ENCODE measurements around the gene MRPL28.
"Not testable (repeated sequence)": the region's sequence is repeated elsewhere in the genome, so short reads cannot be mapped to it uniquely, and the experiment has no call there.

Gene MRPL28

DNA sequence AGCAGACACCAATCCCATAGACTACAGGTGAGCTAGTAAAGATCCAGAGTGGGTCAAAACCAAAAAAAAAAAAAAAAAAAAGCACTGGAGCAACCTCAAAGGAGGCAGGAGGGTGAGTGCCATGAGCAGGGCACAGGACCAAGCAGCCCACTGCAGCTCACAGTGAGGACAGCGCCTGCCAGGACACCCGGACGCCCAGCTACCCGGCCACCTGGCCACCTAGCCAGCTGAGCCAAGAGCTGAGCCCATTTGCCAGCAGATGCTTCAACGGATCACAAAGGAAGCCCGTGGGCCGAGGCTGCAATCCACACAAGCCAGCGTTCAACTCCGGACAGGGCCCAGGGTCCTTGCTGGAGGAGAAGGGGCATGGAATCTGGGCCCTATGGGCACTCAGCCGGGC is 32.9 kb downstream of the MRPL28 start:
- no peak for DNase-seq (ENCODE audit: low read depth, low spot score)
- Histone ChIP-seq H3K9me3 (ENCODE audit: control insufficient read depth, insufficient read depth, low read length) (no peaks in the 10 kb centered on the region), H3K4me3 (ENCODE audit: low read length) (no peak overlapping the region), H3K4me1 (ENCODE audit: control insufficient read depth, insufficient read depth, low read length) (no peaks in the 10 kb centered on the region), H3K27me3 (ENCODE audit: control insufficient read depth, insufficient read depth, low read length) (no peaks in the 10 kb centered on the region), H3K36me3 (ENCODE audit: control insufficient read depth, insufficient read depth, low read length) (peaks cover 3% of the 10 kb centered on the region; the same call in 1 of the 2 replicates), H3K27ac (ENCODE audit: low read length) (no peak overlapping the region)
- WGBS (ENCODE audit: insufficient coverage, insufficient read length): no CpG with 5 or more reads among the region's 10 CpGs

DNA sequence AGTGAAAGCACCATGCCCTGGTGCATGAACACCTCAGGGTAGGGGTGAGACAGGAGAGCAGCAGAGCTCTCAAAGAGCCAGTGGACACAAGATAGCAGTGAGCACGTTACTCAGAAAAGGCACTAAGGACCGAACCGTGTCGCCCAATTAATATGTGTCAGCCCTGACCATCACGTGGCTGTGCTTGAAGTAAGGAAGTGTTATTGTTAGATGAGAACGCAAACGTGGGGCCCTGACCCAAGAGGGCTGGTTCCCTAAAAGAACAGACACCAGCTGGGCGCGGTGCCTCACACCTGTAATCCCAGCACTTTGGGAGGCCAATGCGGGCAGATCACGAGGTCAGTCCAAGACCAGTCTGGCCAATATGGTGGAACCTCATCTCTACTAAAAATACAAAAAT is 34.1 kb downstream of the MRPL28 start:
- H3K4me1 ChIP-seq (ENCODE audit: control insufficient read depth, insufficient read depth, low read length): no peaks in the 10 kb centered on the region
- no CpG with 5 or more reads among the region's 11 CpGs for WGBS (ENCODE audit: insufficient coverage, insufficient read length)
- H3K27ac ChIP-seq (ENCODE audit: low read length): no peak overlapping the region

DNA sequence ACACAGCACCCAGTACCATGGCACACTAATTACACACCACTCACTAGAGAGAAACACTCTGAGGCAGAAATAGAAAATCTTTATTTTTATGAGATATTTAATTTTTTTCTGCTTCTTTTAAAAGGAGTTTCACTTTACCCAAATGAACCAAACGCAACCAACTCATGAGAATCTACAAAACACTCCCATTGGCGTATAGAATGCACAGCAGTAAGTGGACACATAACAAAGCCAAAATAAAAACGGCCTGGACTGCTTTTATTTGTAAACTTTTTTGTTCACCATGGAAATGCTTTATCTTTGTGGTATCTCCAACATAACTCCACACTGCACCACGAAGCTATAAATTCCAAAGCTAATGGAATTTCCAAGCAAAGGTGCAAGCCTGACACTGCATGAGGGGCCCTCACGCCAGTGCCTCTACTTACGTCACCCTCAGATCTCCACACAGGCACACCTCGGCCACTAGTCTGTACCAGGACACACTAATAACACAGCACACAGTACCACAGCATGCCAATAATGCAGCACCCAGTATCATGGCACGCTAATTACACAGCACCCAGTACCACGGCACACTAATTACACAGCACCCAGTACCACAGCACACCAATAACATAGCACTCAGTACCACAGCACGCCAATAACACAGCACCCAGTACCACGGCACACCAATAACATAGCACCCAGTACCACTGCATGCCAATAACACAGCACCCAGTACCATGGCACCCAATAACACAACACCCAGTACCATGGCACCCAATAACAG is 35.3 kb downstream of the MRPL28 start:
- not testable (repeated sequence) for H3K4me1 ChIP-seq (ENCODE audit: control insufficient read depth, insufficient read depth, low read length); H3K9me3 ChIP-seq (ENCODE audit: control insufficient read depth, insufficient read depth, low read length); H3K27ac ChIP-seq (ENCODE audit: low read length); H3K4me3 ChIP-seq (ENCODE audit: low read length); H3K36me3 ChIP-seq (ENCODE audit: control insufficient read depth, insufficient read depth, low read length); DNase-seq (ENCODE audit: low read depth, low spot score); H3K27me3 ChIP-seq (ENCODE audit: control insufficient read depth, insufficient read depth, low read length)
- no CpG with 5 or more reads among the region's 11 CpGs for WGBS (ENCODE audit: insufficient coverage, insufficient read length)

More for the DNA sequence above, 34.1 kb downstream of the MRPL28 start:
- Histone ChIP-seq H3K9me3 (ENCODE audit: control insufficient read depth, insufficient read depth, low read length) (no peaks in the 10 kb centered on the region), H3K4me3 (ENCODE audit: low read length) (no peak overlapping the region), H3K36me3 (ENCODE audit: control insufficient read depth, insufficient read depth, low read length) (peaks cover 3% of the 10 kb centered on the region; the same call in 1 of the 2 replicates), H3K27me3 (ENCODE audit: control insufficient read depth, insufficient read depth, low read length) (no peaks in the 10 kb centered on the region)
- DNase-seq (ENCODE audit: low read depth, low spot score): no peak

DNA sequence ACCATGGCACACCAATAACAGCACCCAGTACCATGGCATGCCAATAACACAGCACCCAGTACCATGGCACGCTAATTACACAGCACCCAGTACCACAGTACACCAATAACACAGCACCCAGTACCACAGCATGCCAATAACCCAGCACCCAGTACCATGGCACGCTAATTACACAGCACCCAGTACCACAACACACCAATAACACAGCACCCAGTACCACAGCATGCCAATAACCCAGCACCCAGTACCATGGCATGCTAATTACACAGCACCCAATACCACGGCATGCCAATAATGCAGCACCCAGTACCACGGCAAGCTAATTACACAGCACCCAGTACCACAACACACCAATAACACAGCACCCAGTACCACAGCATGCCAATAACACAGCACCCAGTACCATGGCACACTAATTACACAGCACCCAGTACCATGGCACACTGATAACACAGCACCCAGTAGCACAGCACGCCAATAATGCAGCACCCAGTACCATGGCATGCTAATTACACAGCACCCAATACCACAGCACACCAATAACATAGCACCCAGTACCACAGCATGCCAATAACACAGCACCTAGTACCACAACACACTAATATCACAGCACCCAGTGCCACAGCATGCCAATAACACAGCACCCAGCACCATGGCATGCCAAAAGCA is 36.0 kb downstream of the MRPL28 start:
- H3K27ac ChIP-seq (ENCODE audit: low read length); DNase-seq (ENCODE audit: low read depth, low spot score); H3K27me3 ChIP-seq (ENCODE audit: control insufficient read depth, insufficient read depth, low read length); H3K4me3 ChIP-seq (ENCODE audit: low read length); H3K9me3 ChIP-seq (ENCODE audit: control insufficient read depth, insufficient read depth, low read length); H3K36me3 ChIP-seq (ENCODE audit: control insufficient read depth, insufficient read depth, low read length); H3K4me1 ChIP-seq (ENCODE audit: control insufficient read depth, insufficient read depth, low read length): not testable (repeated sequence)
- WGBS (ENCODE audit: insufficient coverage, insufficient read length): no CpG with 5 or more reads among the region's 5 CpGs

DNA sequence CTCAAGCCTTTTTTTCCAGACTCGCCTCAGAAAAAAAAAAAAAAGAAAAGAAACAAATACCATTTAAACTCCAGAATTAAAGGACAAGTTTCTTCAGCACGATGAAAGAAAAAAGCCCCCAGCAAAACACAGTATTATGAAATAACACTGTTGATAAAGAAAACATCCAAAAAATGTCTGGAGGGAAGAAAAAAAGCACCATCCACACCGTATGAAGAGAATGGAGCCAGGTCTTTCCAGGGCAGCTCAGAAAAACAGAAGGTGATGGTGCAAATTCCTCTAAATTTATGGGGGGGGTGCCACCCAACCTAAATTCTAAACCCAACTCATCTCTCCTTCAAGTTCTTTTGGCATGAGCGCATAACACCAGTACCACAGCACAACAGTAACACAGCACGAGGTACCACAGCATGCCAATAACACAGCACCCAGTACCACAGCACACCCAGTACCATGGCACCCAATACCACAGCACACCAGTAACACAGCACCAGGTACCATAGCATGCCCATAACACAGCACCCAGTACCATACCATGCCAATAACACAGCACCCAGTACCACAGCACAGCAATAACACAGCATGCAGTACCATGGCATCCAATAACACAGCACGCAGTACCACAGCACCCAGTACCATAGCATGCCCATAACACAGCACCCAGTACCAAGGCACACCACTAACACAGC is 36.8 kb downstream of the MRPL28 start:
- Histone ChIP-seq H3K4me1 (ENCODE audit: control insufficient read depth, insufficient read depth, low read length) (no peaks in the 10 kb centered on the region), H3K27me3 (ENCODE audit: control insufficient read depth, insufficient read depth, low read length) (no peaks in the 10 kb centered on the region), H3K36me3 (ENCODE audit: control insufficient read depth, insufficient read depth, low read length) (peaks cover 3% of the 10 kb centered on the region; the same call in 1 of the 2 replicates), H3K9me3 (ENCODE audit: control insufficient read depth, insufficient read depth, low read length) (no peaks in the 10 kb centered on the region), H3K27ac (ENCODE audit: low read length) (no peak overlapping the region), H3K4me3 (ENCODE audit: low read length) (no peak overlapping the region)
- no CpG with 5 or more reads among the region's 6 CpGs for WGBS (ENCODE audit: insufficient coverage, insufficient read length)
- no peak for DNase-seq (ENCODE audit: low read depth, low spot score)

DNA sequence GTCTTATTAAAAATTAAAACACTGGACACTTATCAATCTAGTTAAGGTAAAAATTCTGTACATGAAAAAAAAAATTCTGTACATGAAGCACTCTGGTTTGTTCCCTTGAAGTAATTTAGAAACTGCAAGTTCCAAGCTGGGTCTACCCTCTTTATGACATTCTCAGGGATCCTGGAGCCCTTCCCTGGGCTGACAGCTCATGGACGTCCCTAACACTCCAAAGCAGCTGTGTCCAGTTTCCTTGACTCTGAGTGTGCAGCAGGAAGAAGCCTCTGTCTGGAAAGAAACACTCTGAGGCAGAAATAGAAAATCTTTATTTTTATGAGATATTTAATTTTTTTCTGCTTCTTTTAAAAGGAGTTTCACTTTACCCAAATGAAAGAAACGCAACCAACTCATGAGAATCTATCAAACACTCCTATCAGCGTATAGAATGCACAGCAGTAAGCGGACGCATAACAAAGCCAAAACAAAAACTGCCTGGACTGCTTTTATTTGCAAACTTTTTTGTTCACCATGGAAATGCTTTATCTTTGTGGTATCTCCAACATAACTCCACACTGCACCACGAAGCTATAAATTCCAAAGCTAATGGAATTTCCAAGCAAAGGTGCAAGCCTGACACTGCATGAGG is 39.0 kb downstream of the MRPL28 start:
- not testable (repeated sequence) for H3K4me3 ChIP-seq (ENCODE audit: low read length); H3K27ac ChIP-seq (ENCODE audit: low read length); H3K9me3 ChIP-seq (ENCODE audit: control insufficient read depth, insufficient read depth, low read length); H3K27me3 ChIP-seq (ENCODE audit: control insufficient read depth, insufficient read depth, low read length); DNase-seq (ENCODE audit: low read depth, low spot score); H3K36me3 ChIP-seq (ENCODE audit: control insufficient read depth, insufficient read depth, low read length); H3K4me1 ChIP-seq (ENCODE audit: control insufficient read depth, insufficient read depth, low read length)
- WGBS (ENCODE audit: insufficient coverage, insufficient read length): no CpG with 5 or more reads among the region's 6 CpGs

DNA sequence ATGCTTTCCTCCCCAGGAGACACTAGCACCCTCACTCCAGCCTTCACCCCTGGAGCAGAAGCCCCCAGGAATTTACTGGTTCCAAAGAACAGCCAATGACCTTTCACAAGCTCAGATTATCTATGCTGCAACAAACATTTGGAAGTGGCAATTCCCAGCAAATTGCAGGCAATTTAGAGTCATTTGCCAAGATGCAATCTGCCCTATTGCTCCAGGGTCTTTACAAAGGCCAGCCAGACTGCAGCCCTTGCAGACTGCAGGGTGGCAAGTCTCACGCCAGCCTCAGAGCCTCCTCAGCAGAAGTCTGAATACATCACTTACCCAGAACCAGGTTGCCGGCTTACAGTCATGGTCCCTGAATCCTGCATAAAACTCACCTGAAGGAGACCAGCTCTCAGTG is 39.6 kb downstream of the MRPL28 start:
- DNase-seq (ENCODE audit: low read depth, low spot score): no peak
- Histone ChIP-seq H3K27ac (ENCODE audit: low read length) (no peak overlapping the region), H3K27me3 (ENCODE audit: control insufficient read depth, insufficient read depth, low read length) (no peaks in the 10 kb centered on the region), H3K4me3 (ENCODE audit: low read length) (no peak overlapping the region), H3K9me3 (ENCODE audit: control insufficient read depth, insufficient read depth, low read length) (no peaks in the 10 kb centered on the region), H3K36me3 (ENCODE audit: control insufficient read depth, insufficient read depth, low read length) (no peaks in the 10 kb centered on the region), H3K4me1 (ENCODE audit: control insufficient read depth, insufficient read depth, low read length) (no peaks in the 10 kb centered on the region)
- no CpG with 5 or more reads among the region's 2 CpGs for WGBS (ENCODE audit: insufficient coverage, insufficient read length)

DNA sequence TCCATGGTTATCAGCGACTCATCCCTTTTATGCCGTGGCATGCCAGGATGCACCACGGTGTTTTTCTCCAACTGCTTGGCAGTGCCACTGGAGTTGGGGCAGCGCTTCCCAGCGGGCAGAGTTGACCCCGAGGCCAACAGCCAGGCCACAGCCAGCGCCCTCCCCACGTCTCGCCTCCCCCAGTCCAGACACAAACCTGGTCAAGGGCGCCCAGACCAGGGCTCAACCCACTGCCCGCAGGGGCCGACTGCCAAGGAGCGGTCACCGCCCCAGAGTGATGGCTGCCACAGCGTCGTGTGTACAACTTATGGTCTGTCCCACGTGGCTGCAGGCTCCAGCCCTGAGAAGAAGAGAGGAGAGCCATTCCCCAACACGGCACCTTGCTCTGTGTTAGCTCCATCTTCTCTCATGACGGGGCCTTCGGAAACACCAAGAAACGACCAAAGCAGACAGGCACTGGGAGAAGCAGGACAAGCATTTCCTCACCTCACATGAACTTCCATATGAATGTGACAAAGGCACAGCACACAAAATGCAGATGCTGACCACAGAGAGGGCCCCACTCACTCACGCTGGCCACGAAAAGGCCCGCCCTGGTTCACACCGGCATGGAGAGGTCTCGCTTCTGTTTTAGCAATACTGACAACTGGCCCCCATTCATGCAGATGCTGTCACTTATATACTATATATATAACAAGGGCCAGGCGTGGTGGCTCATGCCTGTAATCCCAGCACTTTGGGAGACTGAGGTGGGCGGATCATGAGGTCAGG is 44.8 kb downstream of the MRPL28 start:
- Histone ChIP-seq H3K27ac (ENCODE audit: low read length) (no peak overlapping the region), H3K9me3 (ENCODE audit: control insufficient read depth, insufficient read depth, low read length) (no peaks in the 10 kb centered on the region), H3K27me3 (ENCODE audit: control insufficient read depth, insufficient read depth, low read length) (no peaks in the 10 kb centered on the region), H3K4me3 (ENCODE audit: low read length) (no peak overlapping the region), H3K36me3 (ENCODE audit: control insufficient read depth, insufficient read depth, low read length) (no peaks in the 10 kb centered on the region), H3K4me1 (ENCODE audit: control insufficient read depth, insufficient read depth, low read length) (no peaks in the 10 kb centered on the region)
- DNase-seq (ENCODE audit: low read depth, low spot score): no peak
- no CpG with 5 or more reads among the region's 28 CpGs for WGBS (ENCODE audit: insufficient coverage, insufficient read length)

DNA sequence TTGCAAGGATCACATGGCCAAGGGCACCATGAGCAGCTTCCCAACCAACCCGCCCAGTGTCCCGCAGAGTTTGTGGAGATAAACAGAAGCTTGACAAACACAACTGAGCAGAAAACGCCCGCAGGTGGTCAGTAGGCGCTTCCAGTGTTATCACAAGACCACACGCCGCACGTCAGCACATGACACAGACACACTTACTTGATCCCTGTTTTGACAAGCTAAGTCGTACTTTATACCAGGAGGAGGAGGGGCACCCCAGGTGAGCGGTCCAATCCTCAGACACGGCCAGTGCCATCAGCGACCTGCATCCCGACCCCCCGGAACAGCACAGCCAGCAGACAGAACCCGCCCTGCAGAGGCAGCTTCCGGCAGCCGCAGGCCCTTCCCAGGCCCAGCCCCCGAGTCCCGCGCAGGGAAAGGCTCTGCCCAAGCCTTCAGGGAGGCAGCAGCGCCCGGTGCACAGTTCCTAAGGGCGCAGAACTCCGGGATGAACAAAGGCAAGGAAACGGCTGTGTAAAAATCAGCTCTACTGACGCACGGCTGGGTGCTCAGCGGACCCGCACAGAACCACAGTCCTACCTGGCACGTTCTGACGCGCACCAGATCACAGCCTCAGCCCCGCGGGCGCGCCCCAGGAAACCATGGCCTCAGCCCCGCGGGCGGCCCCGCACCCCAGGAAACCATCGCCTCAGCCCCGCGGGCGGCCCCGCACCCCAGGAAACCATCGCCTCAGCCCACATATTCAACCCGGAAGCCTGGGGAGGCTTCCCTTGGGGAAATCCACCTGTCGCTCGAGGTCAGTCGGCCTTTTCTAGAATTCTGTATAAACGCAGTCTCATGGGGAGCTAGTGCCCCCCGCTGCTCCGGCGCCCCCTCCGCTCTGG is 45.6 kb downstream of the MRPL28 start:
- H3K27me3 ChIP-seq (ENCODE audit: control insufficient read depth, insufficient read depth, low read length): no peaks in the 10 kb centered on the region
- H3K9me3 ChIP-seq (ENCODE audit: control insufficient read depth, insufficient read depth, low read length): no peaks in the 10 kb centered on the region
- H3K4me1 ChIP-seq (ENCODE audit: control insufficient read depth, insufficient read depth, low read length): no peaks in the 10 kb centered on the region
- DNase-seq (ENCODE audit: low read depth, low spot score): no peak
- no peak overlapping the region for H3K27ac ChIP-seq (ENCODE audit: low read length)
- WGBS (ENCODE audit: insufficient coverage, insufficient read length): no CpG with 5 or more reads among the region's 55 CpGs
- H3K4me3 ChIP-seq (ENCODE audit: low read length): no peak overlapping the region
- no peaks in the 10 kb centered on the region for H3K36me3 ChIP-seq (ENCODE audit: control insufficient read depth, insufficient read depth, low read length)
